Fibroblast of pulmonary artery (primary cell): Measurements from ENCODE around the gene DAPK1.

Experiments
- DNase-seq: peaks from one replicate; pipeline ENCODE4 v3.0.0-alpha.2; 2010; ENCODE audit warnings: low read depth
- H3K4me3 ChIP-seq: replicated peaks from 2 replicates; pipeline ENCODE4 v1.5.1; 2011; ENCODE audit warnings: low read depth, mild to moderate bottlenecking, control low read depth, low read length, moderate library complexity
- TF ChIP-seq, protein P1 (sequence below): IDR thresholded peaks from 2 replicates; pipeline ENCODE4 v1.5.1; 2011; ENCODE audit warnings: mild to moderate bottlenecking, control low read depth, low read length, inconsistent platforms; ENCODE audit errors: missing control alignments

Gene DAPK1

DNA sequence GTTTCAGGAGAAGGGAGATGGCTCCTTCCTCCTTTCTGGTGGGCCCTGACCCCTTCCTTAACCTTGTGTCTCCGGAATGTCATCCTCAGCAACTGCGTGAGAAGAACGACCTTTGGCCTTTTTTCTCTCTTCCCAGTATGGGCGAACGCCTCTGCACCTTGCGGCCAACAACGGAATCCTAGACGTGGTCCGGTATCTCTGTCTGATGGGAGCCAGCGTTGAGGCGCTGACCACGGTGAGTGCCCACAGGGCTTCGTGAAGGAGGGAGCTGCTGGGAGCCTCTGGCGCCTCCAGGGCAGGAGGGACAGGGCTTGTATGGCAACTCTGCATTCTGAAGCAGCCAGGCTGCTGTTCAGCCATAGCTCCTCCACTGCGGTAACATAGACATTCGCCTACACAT is 160.2 kb downstream of the DAPK1 start:
- TF ChIP-seq, protein P1, sequence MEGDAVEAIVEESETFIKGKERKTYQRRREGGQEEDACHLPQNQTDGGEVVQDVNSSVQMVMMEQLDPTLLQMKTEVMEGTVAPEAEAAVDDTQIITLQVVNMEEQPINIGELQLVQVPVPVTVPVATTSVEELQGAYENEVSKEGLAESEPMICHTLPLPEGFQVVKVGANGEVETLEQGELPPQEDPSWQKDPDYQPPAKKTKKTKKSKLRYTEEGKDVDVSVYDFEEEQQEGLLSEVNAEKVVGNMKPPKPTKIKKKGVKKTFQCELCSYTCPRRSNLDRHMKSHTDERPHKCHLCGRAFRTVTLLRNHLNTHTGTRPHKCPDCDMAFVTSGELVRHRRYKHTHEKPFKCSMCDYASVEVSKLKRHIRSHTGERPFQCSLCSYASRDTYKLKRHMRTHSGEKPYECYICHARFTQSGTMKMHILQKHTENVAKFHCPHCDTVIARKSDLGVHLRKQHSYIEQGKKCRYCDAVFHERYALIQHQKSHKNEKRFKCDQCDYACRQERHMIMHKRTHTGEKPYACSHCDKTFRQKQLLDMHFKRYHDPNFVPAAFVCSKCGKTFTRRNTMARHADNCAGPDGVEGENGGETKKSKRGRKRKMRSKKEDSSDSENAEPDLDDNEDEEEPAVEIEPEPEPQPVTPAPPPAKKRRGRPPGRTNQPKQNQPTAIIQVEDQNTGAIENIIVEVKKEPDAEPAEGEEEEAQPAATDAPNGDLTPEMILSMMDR: no peak
- no peak for DNase-seq
- no peak overlapping the region for H3K4me3 ChIP-seq

DNA sequence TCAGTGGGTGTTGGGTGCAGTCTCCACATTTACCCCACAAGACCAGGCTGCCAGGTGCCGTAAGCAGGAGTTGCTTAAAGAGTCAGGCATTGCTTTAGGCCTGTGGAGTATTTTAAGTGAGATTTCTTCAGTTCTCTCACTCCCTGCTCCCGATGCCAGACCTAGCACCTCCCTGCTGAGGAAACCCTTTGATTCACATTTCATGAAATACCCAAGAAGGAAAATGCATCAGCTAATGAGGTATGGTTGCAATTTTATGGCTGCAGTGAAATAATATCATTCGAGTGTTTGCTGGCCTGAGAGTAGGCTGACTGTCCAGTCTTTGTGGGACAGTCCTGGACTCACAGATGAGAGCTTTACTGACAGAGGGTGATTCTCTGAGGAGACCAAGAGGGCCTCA is 160.8 kb downstream of the DAPK1 start:
- no peak for DNase-seq
- TF ChIP-seq, protein P1: no peak
- no peak overlapping the region for H3K4me3 ChIP-seq

DNA sequence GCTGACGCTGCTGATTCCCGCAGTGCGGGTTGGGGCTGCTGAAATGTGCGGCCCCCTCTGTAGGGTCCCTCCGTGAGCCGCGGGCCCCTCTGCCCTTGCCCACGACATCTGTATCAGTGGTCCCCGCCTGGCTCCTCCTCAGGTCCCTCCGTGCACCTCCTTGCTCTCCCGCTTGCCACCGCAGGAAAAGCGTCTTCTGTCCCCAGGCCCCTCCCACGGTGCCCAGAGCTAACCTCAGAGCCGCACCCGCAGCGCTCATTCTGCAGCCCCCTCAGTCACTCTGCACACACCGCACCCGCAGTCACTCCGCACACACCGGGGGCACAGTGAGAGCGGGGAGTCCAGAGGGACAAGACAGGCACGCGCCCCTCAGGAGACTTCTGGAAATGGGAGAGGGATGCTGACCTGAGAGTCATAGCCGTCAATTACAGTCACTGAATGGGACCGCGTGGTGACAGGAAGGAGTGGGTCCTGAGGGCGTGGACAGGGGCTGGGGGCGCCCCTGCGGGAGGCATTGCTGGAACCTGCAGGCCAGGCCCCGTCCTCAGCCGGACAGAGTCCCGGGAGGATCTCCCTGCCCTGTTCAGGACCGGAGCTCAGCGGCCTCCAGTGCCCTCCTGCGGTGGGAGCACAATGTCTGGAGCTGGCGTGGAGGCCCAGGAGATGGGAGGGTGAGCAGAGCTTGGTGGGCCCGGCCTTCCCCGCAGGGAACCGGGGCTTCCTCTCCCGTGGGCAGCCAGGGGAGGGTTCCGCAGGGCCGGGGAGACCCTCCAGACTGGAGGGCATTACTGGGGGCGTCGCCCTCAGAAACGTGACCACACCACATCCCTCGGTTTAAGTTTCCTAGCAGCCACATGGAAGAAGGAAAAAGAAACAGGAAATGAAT is 162.1 kb downstream of the DAPK1 start:
- no peak overlapping the region for H3K4me3 ChIP-seq
- DNase-seq: no peak
- TF ChIP-seq, protein P1: no peak

DNA sequence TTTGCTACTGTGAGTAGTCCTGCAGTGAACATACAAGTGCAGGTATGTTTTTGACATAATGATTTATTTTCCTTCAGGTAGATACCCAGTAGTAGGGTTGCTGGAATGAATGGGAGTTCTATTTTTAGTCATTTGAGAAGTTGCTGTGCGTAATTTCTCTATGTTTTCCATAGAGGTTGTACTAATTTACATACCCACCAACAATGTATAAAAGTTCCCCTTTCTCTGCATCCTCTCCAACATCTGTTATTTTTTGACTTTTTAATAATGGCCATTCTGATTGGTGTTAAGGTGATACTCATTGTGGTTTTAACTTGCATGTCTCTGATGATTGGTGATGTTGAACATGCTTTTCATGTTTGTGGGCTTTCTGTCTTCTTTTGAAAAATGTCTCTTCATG is 163.6 kb downstream of the DAPK1 start:
- DNase-seq: no peak
- TF ChIP-seq, protein P1: no peak
- no peak overlapping the region for H3K4me3 ChIP-seq

DNA sequence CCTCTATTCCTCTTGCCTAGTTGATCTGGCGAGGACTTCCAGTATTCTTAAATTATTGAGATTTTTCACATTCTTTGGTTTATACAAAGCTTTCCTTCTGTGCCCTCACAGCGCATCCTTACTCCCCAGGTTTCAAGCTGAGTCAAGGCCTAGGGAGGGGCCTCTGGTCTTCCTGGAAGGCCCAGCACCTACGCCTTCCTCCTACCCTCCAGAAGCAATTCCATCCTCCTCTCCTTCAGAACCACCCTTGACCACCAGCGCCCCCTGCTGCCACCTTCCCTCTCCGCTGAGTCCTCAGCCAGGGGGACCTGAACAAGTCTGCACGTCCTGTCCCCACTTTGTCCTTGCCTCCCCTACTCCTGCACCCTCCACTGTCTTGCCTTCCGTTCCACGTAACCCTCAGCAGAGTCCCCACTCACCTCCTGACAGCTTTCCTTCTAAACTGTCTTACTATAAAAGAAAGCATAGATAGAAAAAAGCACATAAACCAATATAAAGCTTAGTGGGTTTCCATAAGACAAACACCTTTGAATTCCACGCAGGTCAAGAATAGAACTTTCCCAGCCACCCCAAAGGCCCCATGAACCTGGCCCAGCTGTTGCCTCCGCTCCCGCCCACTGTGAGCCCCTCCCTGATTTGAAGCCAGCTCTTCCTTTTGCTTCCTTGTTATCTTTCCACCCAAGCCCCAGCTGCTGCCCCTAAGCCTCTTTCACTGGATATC is 165.3 kb downstream of the DAPK1 start:
- H3K4me3 ChIP-seq: no peak overlapping the region
- peak; percentile 77 for DNase-seq
- TF ChIP-seq, protein P1: peak; percentile 95

DNA sequence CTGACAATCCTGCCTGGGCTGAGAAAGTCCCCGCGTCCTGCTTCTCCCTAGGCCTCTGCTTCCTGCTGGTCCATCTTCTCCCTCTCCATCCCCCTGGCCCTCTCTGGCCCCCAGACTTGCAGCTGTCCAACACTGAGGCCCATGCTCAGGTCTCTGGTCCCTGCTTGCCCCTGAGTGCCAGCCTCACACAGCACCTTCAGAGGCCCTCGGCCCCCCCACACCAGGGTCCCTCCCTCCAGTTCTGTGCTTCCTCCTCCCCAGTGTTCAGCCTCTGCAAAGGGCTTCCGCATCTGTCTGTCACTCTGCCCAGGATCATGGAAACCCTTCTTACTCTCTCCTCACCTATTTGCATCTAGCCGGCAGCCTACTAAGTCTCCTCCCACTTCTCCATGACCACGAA is 165.9 kb downstream of the DAPK1 start:
- TF ChIP-seq, protein P1: no peak

More for the DNA sequence above, 165.9 kb downstream of the DAPK1 start:
- H3K4me3 ChIP-seq: no peak overlapping the region
- no peak for DNase-seq
